DND-41 (cell line): ENCODE data around the gene EVX1.

Experiments
- ATAC-seq: fragments of 200-7000 bp; cut with Tn5 transposase; 3 replicates; pipeline ENCODE4 v1.9.1; 2021; ENCODE audit warnings: low read depth; ENCODE audit not compliant: insufficient read depth
- DNase-seq: peaks from one replicate; pipeline ENCODE4 v3.0.0-alpha.2; 2020
- H2AFZ ChIP-seq: 2 replicates; pipeline ENCODE4 v1.6.0; 2012; ENCODE audit warnings: low read depth, low read length
- H3K27ac ChIP-seq: 2 replicates; pipeline ENCODE4 v1.5.1; 2012; ENCODE audit warnings: low read length, inconsistent platforms
- H3K27me3 ChIP-seq: fragments of 200-600 bp; sonication (generic); 2 replicates; pipeline ENCODE4 v1.6.0; 2012; ENCODE audit warnings: low read length, mild to moderate bottlenecking, inconsistent platforms; ENCODE audit not compliant: insufficient read depth, poor library complexity
- H3K36me3 ChIP-seq: 2 replicates; pipeline ENCODE4 v1.5.1; 2012; ENCODE audit warnings: low read length, inconsistent platforms; ENCODE audit not compliant: insufficient read depth
- H3K4me1 ChIP-seq: 2 replicates; pipeline ENCODE4 v1.5.1; 2012; ENCODE audit warnings: mild to moderate bottlenecking, low read length; ENCODE audit not compliant: insufficient read depth
- H3K4me2 ChIP-seq: 2 replicates; pipeline ENCODE4 v1.6.0; 2012; ENCODE audit warnings: mild to moderate bottlenecking, moderate library complexity, low read length, inconsistent platforms; ENCODE audit not compliant: insufficient read depth
- H3K4me3 ChIP-seq, 2 experiments: fragments of 200-600 bp in 1 of 2; shearing (Covaris generic) in 1 of 2; 2 replicates each; pipeline ENCODE4 v1.5.1; 2012 to 2016; ENCODE audit warnings: inconsistent platforms in 2 of 2, low read length in 2 of 2, mild to moderate bottlenecking in 2 of 2, low read depth in 1 of 2, moderate library complexity in 1 of 2
- H3K79me2 ChIP-seq: 2 replicates; pipeline ENCODE4 v1.6.0; 2012; ENCODE audit warnings: low read length, inconsistent platforms; ENCODE audit not compliant: insufficient read depth
- H3K9ac ChIP-seq: 2 replicates; pipeline ENCODE4 v1.6.0; 2012; ENCODE audit warnings: low read depth, mild to moderate bottlenecking, inconsistent platforms, low read length, moderate library complexity
- H3K9me3 ChIP-seq: 2 replicates; pipeline ENCODE4 v1.5.1; 2012; ENCODE audit warnings: low read length, moderate library complexity, mild to moderate bottlenecking, inconsistent platforms; ENCODE audit not compliant: insufficient read depth, severe bottlenecking
- H4K20me1 ChIP-seq: 2 replicates; pipeline ENCODE4 v1.6.0; 2012; ENCODE audit warnings: low read length; ENCODE audit not compliant: insufficient read depth
- CTCF ChIP-seq: IDR thresholded peaks from 2 replicates; pipeline ENCODE4 v1.5.1; 2012; ENCODE audit warnings: borderline replicate concordance, low read length, moderate library complexity, mild to moderate bottlenecking; ENCODE audit not compliant: poor library complexity, severe bottlenecking; ENCODE audit errors: extremely low read depth
- EZH2 ChIP-seq: IDR thresholded peaks from 3 replicates; pipeline ENCODE4 v1.6.1; 2012; ENCODE audit warnings: borderline replicate concordance, low read depth, mild to moderate bottlenecking, moderate library complexity, low read length, inconsistent platforms; ENCODE audit not compliant: severe bottlenecking

Gene EVX1

GRCh38 chr7:27208998-27209397 is 33.6 kb upstream of the EVX1 start:
- Histone ChIP-seq H3K4me1 (no peaks in the 10 kb centered on the region), H4K20me1 (no peaks in the 10 kb centered on the region), H3K36me3 (no peaks in the 10 kb centered on the region), H3K4me3 (no peak overlapping the region), H3K27ac (no peak overlapping the region), H3K9me3 (no peaks in the 10 kb centered on the region), H3K9ac (no peak overlapping the region), H3K27me3 (peaks cover 11% of the 10 kb centered on the region), H3K4me2 (no peak overlapping the region), H3K79me2 (no peaks in the 10 kb centered on the region), H2AFZ (no peak overlapping the region)
- TF ChIP-seq CTCF (no peak), EZH2 (no peak)
- DNase-seq (no peak), ATAC-seq (no peak)

DNA sequence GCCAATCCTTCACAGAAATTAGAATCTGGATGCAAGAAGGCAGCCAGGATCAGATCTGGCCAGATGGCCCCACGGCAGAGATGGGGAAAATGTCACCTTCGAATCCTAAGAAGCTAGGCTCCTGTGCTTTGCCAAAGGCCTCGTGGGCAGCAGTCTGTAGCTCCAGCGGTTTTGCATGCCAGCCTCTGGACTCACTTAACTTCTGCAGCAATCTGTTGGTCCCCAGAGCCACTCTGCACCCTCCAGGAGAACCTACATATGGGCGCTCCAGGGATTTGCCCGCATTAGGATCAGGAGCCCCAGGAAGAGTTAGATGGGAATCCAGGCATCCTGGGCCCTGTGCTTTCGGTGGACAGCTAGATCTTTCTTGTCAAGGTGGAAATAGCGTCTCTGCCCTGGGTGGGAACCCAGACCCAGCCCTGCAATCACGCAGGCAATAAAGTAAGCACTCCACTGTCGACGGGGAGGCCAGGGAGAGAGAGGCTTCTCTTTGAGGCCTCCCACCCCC is 32.6 kb upstream of the EVX1 start:
- H3K27me3 ChIP-seq: peaks cover 11% of the 10 kb centered on the region
- H2AFZ ChIP-seq: no peak overlapping the region
- H3K27ac ChIP-seq: no peak overlapping the region
- TF ChIP-seq EZH2 (no peak), CTCF (no peak)
- ATAC-seq: no peak
- H3K4me1 ChIP-seq: no peaks in the 10 kb centered on the region
- H3K9me3 ChIP-seq: no peaks in the 10 kb centered on the region
- H3K36me3 ChIP-seq: no peaks in the 10 kb centered on the region
- no peaks in the 10 kb centered on the region for H3K79me2 ChIP-seq
- no peaks in the 10 kb centered on the region for H4K20me1 ChIP-seq
- no peak overlapping the region for H3K4me2 ChIP-seq
- H3K4me3 ChIP-seq: no peak overlapping the region
- no peak overlapping the region for H3K9ac ChIP-seq
- no peak for DNase-seq

DNA sequence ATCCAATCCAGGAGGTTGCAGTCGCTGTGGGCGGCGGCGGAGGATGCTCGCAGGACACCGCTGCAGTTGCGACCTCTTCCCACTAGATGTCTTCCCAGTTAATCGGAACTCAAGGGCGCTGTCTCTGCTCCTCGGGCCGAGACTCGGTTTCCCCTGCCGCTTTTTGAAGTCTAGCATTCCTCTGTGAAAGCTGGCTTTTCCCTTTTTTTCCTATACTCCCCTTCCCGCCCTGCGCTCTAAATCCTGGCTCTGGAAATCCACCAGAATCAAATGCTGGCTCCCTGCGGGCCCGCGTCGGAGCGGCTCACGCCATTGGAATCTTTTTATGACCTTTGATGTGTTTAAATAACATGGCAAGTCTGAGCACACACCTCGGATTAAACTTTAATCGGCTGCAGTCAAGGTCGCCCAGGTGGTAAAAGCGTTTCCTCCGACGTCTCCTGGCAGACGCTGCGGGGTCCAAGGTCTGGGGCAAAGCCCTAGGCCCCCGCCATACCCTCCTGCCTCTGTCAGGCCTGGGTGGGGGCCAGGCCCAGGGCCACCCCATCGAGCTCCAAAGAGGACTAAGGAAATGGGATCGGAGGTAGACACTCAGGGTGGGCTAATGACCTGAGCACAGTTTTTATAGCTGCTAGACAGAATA is 32.0 kb upstream of the EVX1 start:
- Histone ChIP-seq H3K27me3 (peaks cover 9% of the 10 kb centered on the region), H3K79me2 (no peaks in the 10 kb centered on the region), H3K27ac (no peak overlapping the region), H3K4me1 (no peaks in the 10 kb centered on the region), H3K9me3 (no peaks in the 10 kb centered on the region), H4K20me1 (no peaks in the 10 kb centered on the region), H3K4me3 (no peak overlapping the region), H3K9ac (no peak overlapping the region), H3K4me2 (no peak overlapping the region), H2AFZ (no peak overlapping the region), H3K36me3 (no peaks in the 10 kb centered on the region)
- TF ChIP-seq CTCF (peak; percentile 56), EZH2 (no peak)
- ATAC-seq (peak; percentile 47; the same call in 1 of the 3 replicates), DNase-seq (peak; percentile 21)

GRCh38 chr7:27211084-27211446 is 31.5 kb upstream of the EVX1 start:
- Histone ChIP-seq H3K9ac (no peak overlapping the region), H2AFZ (no peak overlapping the region), H3K4me3 (no peak overlapping the region), H3K9me3 (no peaks in the 10 kb centered on the region), H4K20me1 (no peaks in the 10 kb centered on the region), H3K79me2 (no peaks in the 10 kb centered on the region), H3K4me2 (no peak overlapping the region), H3K27me3 (peaks cover 4% of the 10 kb centered on the region), H3K4me1 (no peaks in the 10 kb centered on the region), H3K27ac (no peak overlapping the region), H3K36me3 (no peaks in the 10 kb centered on the region)
- no peak for DNase-seq
- no peak for ATAC-seq
- TF ChIP-seq EZH2 (no peak), CTCF (no peak)
